Measurements from ENCODE around the gene CLIC6.

The CLIC6 gene

DNA sequence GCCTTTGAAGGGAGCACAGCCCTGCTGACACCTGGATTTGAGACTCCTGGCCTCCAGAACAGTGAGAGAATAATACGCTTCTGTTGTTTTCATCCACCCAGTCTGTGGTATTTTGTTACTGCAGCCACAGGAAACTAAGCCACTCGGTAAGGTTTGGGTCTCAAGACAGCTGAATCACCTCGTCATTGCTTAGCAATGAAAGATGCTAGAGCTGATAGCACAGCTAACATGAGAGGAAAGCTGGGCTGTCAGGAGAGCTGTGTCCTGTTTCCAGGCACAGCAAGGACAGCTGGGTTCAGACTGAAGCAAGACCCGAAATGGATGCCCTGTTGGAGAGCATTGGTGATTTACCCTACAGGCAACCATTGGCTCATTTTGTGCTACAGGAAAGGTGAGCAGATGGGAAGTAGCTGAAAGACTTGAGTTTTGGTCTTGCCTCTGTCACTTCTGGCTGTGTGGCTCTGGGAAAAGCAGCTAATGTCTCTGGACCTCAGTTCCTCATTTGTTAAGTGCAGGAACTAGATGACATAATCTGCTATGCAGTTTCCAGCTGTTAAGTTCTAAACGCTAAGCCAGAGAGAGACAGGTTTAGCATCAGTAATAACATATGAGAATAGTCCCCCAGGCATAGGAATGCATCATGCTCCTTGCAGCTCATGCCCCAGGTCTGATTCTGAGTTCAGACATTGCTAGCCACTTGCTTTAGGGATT is 58.0 kb downstream of the CLIC6 start:
- no peak for DNase-seq (ENCODE audit: low read depth in 2 of 2)

DNA sequence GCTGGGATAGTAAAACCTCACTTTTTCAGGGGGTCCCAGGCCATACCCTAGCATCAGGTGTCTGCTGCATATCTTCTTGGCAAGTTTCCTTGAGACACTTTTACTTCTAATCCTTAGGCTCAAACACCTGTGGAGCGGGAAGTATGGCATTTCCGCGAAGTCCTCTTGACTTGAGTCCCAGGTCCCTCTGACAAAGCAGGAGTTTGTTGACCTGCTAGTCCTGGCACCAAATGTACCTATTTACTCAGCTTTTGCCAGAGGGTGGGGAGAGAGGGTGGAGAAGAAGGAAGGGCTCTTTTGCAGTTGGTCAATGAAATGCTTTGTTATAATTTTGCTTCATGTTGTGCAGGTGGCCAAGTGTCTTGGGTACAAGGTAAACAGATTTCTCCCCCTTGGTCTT is 59.7 kb downstream of the CLIC6 start:
- DNase-seq (ENCODE audit: low read depth in 2 of 2), result no peak

DNA sequence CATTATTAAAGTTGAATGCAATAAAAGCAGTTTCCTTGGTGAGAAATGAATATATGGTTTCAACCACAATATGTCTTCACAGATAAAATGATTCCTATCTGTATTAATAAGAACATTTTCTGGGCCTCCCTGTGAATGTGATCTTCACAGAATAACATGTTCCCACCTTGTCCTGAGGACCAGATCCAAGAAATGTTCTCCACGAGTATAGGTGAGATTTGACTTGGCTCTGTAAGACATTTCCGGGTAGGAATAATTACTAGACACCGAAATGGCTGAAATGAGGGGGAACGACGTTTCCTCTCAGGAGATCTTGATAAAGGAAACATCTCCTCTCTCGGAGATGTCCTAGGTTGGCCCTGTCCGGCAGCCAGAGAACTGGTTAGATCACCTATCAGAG is 61.4 kb downstream of the CLIC6 start:
- no peak for DNase-seq (ENCODE audit: low read depth in 2 of 2)

DNA sequence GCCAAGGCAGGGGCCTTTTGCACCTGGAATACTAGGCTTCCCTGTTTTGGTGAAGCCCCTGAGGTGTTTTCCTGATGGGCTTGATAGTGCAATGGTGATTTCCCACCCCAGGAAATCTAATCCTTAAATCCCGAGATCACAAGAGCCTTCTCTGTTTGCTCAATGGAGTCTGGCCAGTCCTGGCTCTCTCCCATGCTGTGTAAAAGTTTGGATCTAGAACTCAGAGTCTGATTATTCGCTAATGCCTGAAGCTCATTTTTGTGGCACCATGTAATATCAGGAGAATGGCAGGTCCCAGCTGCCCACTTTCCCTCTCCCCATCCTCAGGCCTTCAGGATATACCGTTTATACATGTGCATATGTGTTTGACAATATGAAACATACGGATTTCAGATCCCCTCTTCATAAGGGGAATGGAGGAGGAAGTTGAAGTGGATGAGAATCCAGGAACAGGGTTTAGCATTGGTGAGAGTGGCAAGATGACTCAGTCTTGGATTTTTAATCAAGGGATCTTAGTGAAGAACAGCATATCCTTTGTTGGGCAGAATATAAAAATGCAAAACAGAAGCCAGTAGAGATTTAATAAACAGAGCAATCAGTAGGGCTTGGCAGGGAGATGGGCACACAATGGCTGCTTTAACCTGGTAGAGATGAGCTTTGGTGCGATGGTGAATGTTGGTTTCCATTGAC is 62.1 kb downstream of the CLIC6 start:
- no peak for DNase-seq (ENCODE audit: low read depth in 2 of 2)

DNA sequence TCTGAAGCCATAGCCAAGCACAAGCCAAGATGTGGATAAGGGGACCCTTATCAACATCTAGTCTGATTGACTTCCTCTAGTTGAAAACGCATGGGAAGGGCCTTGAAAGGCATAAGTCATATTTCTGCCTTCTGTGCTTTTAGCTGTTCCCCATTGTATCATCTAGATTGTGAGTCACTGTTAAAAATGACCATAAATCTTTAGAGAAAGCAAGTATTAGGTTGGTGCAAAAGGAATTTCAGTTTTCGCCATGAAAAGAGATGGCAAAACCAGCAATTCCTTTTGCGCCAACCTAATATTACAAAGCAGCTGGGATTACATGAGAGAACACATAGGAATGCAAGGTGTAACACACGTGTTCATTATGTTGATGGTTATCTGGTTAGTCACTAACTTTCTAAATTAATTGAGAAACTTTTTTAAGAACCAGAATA is 63.6 kb downstream of the CLIC6 start:
- DNase-seq (ENCODE audit: low read depth in 2 of 2), result no peak

DNA sequence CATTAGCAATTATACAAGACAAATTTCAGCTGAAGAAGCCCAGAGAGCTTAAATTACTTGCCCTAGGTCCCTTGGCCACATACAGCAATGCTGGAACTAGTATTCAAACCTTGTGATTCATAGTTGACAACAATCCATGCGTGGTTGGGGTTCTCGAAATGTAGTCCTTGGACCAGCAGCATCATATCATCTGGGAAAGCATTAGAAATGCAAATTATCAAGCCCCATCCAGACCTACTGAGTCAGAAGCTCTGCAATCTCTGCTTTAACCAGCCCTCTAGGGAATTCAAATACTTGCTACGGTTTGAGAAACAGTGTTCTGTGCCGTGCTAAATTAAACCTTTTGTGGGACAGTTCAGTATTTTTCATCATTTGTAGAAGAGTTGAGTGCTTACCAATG is 65.1 kb downstream of the CLIC6 start:
- DNase-seq (ENCODE audit: low read depth in 2 of 2), result no peak

DNA sequence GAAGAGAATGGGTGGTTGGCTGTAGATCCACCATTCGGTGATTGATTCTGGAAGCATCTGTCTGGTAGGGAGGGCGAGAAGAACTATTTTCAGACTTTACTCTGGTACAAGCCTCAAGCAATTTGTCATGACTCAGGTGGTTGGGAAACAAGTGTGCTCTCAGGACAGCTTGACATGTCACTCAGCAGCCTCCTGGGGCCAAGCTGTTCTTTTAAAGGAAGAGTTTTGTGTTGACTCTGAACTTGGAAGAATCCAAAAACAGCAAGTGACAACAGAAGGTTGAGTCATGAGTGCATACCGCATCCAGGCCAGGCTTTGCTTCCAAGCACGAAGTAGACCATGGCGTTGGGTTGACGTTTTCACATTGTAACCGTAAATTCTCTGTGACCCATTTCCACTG is 65.9 kb downstream of the CLIC6 start:
- no peak for DNase-seq (ENCODE audit: low read depth in 2 of 2)

DNA sequence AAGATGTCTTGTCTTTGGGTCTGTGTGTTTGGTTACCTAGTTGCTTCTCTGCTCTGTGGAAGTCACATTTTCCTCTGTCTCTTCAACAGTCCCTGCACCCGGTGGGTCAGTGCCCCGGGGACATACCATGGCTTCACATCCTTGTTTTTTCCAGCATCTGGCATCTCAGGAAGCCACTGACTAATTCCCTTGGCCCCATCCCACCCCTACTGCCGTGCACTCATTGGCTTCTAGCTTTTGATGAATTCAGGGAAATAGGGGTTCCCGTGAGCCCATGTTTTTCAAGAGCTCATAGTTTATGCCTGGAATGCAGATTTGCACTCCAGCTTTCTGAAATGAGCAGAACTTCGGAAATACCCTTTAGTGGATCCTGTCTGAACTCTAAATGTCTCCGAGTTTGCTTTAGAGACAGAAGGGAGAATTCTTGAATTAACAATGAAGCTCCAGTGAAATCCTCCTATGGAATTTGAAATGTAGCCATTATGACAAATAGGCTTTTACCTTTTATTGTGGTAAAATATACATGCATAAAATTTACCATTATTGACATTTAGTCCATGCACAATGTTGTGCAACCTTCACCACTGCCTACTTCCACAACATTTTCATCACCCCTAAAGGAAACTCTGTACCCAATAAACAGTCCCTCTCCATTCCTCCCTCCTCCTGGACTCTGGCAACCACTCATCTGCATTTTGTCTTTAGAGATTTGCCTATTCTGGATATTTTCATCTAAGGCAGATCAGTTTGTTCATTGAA is 67.5 kb downstream of the CLIC6 start:
- DNase-seq (ENCODE audit: low read depth in 2 of 2), result no peak

DNA sequence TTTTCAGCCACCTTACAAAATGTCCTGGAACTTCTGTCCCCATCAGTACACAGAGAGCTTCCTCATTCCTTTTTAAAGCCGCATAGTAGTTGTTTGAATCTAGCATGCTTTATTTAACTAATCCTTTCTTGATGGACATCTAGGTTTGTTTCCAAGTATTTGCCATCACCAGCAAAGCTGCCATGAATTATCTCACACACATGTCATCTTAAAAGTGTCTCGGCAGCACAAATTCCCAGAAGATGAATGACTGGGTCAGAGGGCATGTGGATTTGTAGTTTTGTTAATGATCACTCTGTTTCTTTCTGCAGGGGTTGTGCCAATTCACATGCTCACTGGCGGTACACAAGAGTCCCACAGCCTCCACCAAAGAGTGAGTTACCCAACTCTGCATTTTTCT is 68.3 kb downstream of the CLIC6 start:
- DNase-seq (ENCODE audit: low read depth in 2 of 2), result no peak

DNA sequence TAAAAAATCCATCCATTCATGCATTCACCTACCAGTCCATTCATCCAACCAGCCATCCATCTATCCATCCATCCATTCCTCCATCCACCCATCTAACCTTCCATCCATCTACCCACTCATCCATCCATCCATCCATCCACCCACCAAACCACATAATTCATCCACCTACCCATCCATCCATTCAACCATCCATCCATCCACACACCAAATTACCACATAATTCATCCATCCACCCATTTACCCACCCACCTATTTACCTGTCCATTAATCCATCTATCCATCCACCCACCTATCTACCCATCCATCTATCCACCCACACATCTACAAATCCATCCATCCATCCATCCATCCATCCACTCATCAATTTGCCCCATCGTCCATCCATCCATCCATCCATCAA is 71.4 kb downstream of the CLIC6 start:
- no peak for DNase-seq (ENCODE audit: low read depth in 2 of 2)

DNA sequence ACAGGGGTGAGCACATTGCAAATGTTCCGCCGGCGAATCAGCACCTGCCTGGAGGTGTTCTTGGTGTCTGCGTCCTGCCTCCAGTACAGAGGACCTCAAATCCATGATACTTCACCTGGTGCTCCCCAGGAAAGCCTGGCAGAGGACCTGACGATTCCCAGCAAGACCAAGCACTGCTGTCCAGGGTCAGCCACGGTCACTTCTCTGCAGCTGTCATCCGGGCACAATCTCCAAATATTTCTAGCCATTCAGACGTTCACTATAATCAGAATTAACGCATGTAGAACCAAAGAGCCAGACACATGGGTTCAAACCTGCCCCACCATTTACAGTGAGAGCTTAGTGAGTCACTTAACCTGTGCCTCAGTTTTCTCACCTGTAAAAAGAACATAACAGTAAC is 74.5 kb downstream of the CLIC6 start:
- DNase-seq (ENCODE audit: low read depth in 2 of 2), result no peak

DNA sequence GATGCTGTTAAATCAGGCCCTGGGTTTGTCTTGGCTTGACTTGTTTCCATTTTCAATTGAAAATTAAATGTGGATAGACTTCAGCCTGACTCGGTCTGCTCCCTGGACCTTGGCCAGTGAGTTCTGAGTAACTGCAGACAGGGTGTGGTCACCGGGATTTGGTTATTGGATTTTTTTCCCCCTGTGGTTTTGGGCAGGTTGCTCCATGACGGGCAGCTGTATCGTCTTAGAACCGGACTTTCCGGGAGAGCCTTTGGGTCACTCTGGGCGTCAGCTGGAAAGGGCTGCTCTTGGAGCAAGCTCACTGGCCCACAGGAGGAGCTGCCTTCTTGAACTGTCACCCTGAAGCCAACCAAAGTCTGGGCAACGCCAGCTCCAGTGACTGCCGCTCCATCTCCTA is 75.0 kb downstream of the CLIC6 start:
- no peak for DNase-seq (ENCODE audit: low read depth in 2 of 2)

DNA sequence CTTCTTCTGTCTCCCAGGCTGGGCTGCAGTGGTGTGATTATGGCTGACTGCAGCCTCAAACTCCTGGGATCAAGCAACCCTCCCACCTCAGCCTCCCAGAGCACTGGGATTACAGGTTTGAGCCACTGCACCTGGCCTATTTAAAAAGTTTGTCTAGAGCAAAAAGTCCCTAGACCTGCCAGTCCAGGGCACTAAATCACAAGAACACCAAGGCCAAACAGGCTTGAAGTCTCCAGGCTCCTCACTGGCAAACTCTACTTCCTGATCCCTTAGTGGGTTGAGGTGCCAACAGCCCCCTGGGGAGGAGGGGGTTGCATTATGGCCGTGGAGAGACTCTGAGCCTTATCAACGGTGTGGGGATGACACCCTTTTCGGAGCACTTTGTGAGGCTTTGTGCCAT is 76.0 kb downstream of the CLIC6 start:
- DNase-seq (ENCODE audit: low read depth in 2 of 2), result no peak

DNA sequence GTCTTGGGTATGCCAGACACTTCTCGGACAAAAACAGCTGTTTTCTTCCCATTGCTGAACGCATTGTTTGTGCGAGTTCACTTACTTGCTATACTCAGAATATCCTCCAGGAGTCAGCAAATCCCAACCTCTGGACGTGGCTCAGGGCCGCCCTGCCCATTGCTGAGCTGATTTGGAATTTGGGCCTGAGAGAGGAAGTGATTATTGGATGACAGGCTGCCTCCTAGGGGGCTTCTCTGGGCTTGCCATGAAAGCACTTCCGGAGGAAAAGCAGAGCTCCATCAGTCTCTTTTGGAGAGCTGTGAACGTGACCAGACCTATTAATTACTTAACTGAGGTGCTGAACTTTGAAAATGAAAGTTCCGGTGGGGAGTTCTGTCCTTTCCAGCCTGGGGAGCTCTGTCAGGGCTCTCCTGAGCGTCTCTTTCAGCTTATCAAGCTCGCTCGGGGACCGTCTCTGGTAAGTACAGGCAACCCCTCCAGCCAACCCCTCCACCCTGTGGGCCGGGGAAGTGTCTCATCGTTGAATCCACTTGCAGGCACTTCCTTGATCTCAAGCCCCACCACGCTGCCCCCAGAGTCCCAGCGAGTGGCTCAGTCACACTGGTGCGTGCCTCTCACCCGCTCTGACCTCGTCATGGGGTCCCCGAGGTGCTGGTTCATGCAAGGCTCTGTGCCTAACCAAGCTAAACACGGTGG is 76.9 kb downstream of the CLIC6 start:
- peak; percentile 30 to 33 for DNase-seq (ENCODE audit: low read depth in 2 of 2)

DNA sequence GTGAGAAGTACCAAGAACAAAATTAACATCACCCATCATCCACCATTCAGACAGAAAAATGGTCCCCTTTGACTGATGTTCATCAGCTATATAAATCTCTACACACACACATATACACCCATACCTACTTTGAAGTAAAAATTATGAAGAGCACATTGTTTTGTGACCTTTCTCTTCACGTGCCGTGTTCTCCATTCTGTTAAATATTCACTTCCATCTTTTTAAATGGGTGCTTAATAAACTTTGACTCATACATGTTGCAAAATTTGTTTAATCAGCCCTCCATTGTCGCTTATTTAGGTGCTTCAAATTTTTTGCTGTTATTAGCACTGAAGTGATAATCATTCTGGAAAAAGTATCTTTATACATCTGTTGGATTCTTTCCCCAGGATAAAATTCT is 80.1 kb downstream of the CLIC6 start:
- DNase-seq (ENCODE audit: low read depth in 2 of 2), result no peak

DNA sequence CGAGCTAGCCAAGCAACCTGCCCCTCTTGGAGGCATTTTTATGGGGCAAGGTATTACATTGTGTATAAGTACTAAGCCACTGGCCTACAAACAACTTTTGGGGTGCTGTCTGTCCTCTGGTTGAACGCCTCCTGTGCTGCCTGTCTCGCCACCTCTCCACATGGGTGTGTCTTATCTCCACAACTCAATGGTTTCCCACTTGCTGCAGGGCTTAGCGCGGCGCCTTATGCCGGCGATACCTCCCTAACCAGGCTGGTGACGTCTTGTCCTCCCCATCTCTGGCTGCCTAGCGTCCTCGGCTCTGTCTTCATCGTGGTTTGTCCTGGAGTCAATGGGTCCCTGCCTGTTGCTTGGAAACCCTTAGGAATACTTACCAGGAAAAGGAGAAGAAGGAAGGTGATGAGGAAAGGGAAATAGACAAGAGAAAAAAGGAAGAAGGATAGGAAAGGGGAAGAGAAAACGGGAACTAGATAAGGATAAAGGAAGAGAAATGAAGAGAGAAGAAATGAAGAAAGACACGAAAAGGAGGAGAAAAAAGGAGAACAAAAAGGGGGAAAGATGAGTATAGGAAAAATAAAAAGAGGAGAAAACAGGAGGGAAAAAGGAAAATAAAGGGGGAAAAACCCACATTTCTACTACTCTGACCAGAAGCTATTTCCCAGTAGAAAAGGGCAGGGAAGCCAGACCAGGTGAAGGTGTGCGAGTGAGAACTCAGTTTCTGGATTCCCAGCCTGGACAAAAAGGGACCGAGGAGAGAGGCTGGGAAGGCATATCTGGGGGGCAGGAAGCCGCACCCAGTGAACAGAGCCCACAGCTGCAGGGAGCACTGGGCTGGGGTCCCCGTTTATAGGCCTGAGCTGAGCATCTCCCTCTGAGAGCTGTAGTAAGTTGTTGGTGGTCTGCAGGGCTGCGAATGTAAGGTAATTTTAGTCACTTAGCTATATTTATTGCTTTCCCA is 86.2 kb downstream of the CLIC6 start:
- DNase-seq (ENCODE audit: low read depth in 2 of 2), result no peak

DNA sequence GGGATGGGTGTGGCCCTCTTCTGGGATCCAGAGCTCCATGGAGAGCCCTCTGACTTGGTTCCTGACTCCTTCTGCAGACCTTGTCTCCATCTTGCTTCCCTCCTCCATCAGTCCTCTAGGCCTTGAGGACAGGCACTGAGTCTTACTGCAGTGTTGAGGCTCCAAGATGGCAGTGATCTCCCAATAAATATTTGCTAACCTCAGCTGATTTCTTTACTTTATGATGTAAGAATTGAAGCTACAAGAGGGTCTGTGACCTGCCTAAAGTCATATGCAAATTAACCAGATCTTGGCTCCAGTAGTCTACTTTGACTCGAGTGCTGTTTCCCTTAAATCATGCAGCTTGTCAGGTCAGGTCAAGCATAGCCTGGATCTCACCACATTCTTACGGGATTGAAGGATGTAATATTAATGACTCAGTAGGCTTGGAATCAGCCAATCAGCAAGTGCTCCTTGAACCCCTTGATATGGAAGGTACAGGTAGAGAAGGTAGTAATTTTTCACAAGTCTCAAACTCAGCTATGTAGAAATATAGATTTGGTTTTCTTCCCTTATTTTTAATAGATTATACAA is 93.0 kb downstream of the CLIC6 start:
- no peak for DNase-seq (ENCODE audit: low read depth in 2 of 2)

DNA sequence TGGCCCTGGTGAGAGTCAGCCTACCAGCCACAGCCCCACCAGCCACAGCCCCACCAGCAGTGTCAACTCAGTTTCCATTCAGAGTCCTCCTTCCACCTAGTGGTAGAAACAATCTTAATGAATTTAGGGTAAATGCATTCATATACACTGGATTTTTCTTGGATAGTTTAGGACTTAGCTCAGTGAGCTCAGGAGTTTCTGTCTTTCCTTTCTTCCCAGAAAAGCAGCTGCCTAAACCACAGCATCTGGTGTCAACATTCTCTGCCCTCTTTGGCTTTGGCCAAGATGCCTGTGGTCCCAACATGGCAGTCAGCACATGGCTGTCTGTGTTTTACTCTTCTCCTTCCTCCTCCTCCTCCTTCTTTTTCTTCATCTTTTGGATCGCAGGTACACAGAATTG is 94.0 kb downstream of the CLIC6 start:
- no peak for DNase-seq (ENCODE audit: low read depth in 2 of 2)

DNA sequence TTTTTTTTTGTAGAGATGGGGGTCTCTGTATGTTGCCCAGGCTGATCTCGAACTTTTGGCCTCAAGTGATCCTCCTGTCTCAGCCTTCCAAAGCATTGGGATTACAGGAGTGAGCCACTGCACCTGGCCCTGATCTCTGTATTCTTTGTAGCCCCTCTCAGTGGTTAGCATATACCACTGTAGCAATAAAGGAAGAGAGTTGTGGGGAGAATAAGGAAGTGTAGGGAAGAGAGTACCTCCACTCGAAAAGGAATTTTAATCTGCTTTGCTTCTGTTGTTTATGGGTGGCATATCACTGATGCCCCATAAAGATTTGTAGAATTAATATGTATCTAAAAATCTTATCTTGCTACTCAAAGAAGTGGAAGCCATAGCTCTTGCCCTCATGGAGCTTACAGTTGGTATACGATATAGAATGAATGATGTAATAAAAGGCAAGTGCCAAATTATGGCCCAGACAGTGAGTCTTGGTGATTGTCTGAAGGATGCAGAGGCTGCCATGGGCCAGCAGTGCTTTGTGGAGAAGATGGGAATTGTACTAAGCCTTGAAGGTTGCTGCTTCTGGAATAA is 96.0 kb downstream of the CLIC6 start:
- DNase-seq (ENCODE audit: low read depth in 2 of 2), result no peak

DNA sequence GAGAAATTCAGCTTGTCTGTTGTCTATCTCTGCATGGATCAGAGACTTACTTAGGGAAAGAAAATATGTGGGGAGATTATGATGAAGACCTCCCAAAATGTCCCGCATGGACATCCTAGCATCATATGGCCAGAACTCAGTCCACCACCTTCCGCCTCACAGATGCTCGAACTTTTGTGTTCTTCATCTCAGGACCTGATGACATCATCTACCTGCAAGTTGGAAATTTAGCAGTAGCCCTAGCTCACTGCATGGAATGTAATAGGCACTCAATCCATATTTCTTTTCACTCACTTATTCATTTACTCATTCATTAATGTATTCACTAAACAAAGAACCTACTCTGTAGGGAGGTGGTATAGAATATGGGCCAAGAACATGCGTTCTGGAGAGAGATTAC is 96.8 kb downstream of the CLIC6 start:
- no peak for DNase-seq (ENCODE audit: low read depth in 2 of 2)

DNA sequence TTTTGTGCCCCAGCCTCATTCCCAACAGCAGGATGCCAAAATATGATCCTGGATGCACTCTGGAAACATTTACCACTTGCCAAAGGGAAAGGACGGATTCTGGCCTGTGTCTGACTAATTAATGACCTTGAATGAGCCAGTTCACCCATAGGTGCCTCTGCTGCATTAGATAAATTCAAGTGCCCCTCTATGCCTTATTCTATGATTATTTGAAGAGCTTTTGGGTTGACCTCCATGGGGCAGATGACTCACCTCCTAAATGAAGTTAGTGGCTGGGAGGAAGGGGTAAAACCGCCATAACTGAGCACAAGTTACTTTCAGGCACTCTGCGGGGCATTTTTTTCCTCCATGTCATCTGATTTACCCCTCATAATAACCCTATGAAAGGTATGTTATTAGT is 98.1 kb downstream of the CLIC6 start:
- DNase-seq (ENCODE audit: low read depth in 2 of 2), result no peak

Measured in stimulated activated CD4-positive, alpha-beta T cell treated with anti-CD3 and anti-CD28 coated beads, Interleukin-15, amount 100 ng/mL, for 48 hours (primary cell).